Neural cell (in vitro differentiated cells): ENCODE data around the gene NCK1.

Source experiments
- EP300 ChIP-seq: fragments of 450-650 bp; conservative IDR thresholded peaks from 2 replicates; pipeline ENCODE4 v1.6.1; 2014; ENCODE audit warnings: antibody characterized with exemption, mild to moderate bottlenecking, moderate library complexity; ENCODE audit not compliant: poor library complexity, severe bottlenecking
- EZH2 ChIP-seq: fragments of 200-600, 300-800 bp; shearing (Covaris generic), sonication (generic); IDR thresholded peaks from 2 replicates; pipeline ENCODE4 v1.6.1; 2014; ENCODE audit warnings: antibody characterized with exemption, low read length, borderline replicate concordance, mild to moderate bottlenecking; ENCODE audit not compliant: insufficient read depth, poor library complexity, severe bottlenecking
- MXI1 ChIP-seq: fragments of 450-650 bp; conservative IDR thresholded peaks from 2 replicates; pipeline ENCODE4 v1.6.1; 2014; ENCODE audit warnings: antibody characterized with exemption, mild to moderate bottlenecking; ENCODE audit not compliant: poor library complexity, severe bottlenecking
- RAD21 ChIP-seq: fragments of 450-650 bp; conservative IDR thresholded peaks from 2 replicates; pipeline ENCODE4 v1.6.1; 2014; ENCODE audit warnings: antibody characterized with exemption, mild to moderate bottlenecking, moderate library complexity
- SMC3 ChIP-seq: fragments of 450-650 bp; conservative IDR thresholded peaks from 2 replicates; pipeline ENCODE4 v1.6.1; 2014; ENCODE audit warnings: antibody characterized with exemption, mild to moderate bottlenecking, moderate library complexity; ENCODE audit not compliant: poor library complexity
- TAF1 ChIP-seq: IDR thresholded peaks from 2 replicates; pipeline ENCODE4 v1.6.1; 2012; ENCODE audit warnings: low read depth
- TF ChIP-seq, protein P1 (sequence below): IDR thresholded peaks from 2 replicates; pipeline ENCODE4 v1.6.1; 2012; ENCODE audit warnings: borderline replicate concordance
- TF ChIP-seq, protein P2 (sequence below): fragments of 450-650 bp; IDR thresholded peaks from 2 replicates; pipeline ENCODE4 v1.5.1; 2014; ENCODE audit warnings: antibody characterized with exemption, mild to moderate bottlenecking, moderate library complexity; ENCODE audit not compliant: poor library complexity, severe bottlenecking

- no peak for TF ChIP-seq MXI1
- TF ChIP-seq, protein P1, sequence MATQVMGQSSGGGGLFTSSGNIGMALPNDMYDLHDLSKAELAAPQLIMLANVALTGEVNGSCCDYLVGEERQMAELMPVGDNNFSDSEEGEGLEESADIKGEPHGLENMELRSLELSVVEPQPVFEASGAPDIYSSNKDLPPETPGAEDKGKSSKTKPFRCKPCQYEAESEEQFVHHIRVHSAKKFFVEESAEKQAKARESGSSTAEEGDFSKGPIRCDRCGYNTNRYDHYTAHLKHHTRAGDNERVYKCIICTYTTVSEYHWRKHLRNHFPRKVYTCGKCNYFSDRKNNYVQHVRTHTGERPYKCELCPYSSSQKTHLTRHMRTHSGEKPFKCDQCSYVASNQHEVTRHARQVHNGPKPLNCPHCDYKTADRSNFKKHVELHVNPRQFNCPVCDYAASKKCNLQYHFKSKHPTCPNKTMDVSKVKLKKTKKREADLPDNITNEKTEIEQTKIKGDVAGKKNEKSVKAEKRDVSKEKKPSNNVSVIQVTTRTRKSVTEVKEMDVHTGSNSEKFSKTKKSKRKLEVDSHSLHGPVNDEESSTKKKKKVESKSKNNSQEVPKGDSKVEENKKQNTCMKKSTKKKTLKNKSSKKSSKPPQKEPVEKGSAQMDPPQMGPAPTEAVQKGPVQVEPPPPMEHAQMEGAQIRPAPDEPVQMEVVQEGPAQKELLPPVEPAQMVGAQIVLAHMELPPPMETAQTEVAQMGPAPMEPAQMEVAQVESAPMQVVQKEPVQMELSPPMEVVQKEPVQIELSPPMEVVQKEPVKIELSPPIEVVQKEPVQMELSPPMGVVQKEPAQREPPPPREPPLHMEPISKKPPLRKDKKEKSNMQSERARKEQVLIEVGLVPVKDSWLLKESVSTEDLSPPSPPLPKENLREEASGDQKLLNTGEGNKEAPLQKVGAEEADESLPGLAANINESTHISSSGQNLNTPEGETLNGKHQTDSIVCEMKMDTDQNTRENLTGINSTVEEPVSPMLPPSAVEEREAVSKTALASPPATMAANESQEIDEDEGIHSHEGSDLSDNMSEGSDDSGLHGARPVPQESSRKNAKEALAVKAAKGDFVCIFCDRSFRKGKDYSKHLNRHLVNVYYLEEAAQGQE = no peak
- TF ChIP-seq EZH2 = no peak
- TF ChIP-seq, protein P2, sequence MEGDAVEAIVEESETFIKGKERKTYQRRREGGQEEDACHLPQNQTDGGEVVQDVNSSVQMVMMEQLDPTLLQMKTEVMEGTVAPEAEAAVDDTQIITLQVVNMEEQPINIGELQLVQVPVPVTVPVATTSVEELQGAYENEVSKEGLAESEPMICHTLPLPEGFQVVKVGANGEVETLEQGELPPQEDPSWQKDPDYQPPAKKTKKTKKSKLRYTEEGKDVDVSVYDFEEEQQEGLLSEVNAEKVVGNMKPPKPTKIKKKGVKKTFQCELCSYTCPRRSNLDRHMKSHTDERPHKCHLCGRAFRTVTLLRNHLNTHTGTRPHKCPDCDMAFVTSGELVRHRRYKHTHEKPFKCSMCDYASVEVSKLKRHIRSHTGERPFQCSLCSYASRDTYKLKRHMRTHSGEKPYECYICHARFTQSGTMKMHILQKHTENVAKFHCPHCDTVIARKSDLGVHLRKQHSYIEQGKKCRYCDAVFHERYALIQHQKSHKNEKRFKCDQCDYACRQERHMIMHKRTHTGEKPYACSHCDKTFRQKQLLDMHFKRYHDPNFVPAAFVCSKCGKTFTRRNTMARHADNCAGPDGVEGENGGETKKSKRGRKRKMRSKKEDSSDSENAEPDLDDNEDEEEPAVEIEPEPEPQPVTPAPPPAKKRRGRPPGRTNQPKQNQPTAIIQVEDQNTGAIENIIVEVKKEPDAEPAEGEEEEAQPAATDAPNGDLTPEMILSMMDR = no peak
- no peak for TF ChIP-seq SMC3
- no peak for TF ChIP-seq RAD21
- no peak for TF ChIP-seq EP300
- no peak for TF ChIP-seq TAF1
These were observed 112.7 kb downstream of the NCK1 start for GRCh38 chr3:136974670-136975069.
